ENCODE measurements around the gene SEPTIN1. TPM values are rescaled to one million over a fixed set of nuclear protein-coding genes. Genes with fewer than 3 reads are reported as not detected.

Gene SEPTIN1
- total RNA-seq, 1 donor from 2014 or later: 2.0 TPM

Other genes with a start within 250 kb of the SEPTIN1 start
- 0.97 and 3.2 TPM in 2 replicates for gene CORO1A, start 199.0 kb downstream of the SEPTIN1 start, total RNA-seq
- gene BOLA2B, start 188.9 kb downstream of the SEPTIN1 start, total RNA-seq: 64.5 and 73.2 TPM in 2 replicates
- 20.0 and 34.1 TPM in 2 replicates for gene SLX1A, start 188.7 kb downstream of the SEPTIN1 start, total RNA-seq
- 14.9 and 16.3 TPM in 2 replicates for gene SULT1A3, start 183.3 kb downstream of the SEPTIN1 start, total RNA-seq
- gene NPIPB13, start 134.1 kb downstream of the SEPTIN1 start, total RNA-seq: 10.0 and 22.9 TPM in 2 replicates
- gene CD2BP2, start 27.3 kb downstream of the SEPTIN1 start, total RNA-seq: 65.1 and 67.4 TPM in 2 replicates
- 47.0 and 49.0 TPM in 2 replicates for gene TBC1D10B, start 12.1 kb downstream of the SEPTIN1 start, total RNA-seq
- not detected in 2 replicates for gene MYL11, start 7.8 kb downstream of the SEPTIN1 start, total RNA-seq
- 12.7 and 13.2 TPM in 2 replicates for gene ZNF48, start 12.9 kb upstream of the SEPTIN1 start, total RNA-seq
- 12.6 and 12.7 TPM in 2 replicates for gene ZNF771, start 25.0 kb upstream of the SEPTIN1 start, total RNA-seq
- gene DCTPP1, start 47.5 kb upstream of the SEPTIN1 start, total RNA-seq: 26.8 and 30.3 TPM in 2 replicates
- gene SEPHS2, start 63.3 kb upstream of the SEPTIN1 start, total RNA-seq: 41.2 and 42.5 TPM in 2 replicates
- not detected in 2 replicates for gene ITGAL, start 90.2 kb upstream of the SEPTIN1 start, total RNA-seq
- 36.4 and 37.1 TPM in 2 replicates for gene ZNF768, start 144.0 kb upstream of the SEPTIN1 start, total RNA-seq
- gene ZNF747, start 152.3 kb upstream of the SEPTIN1 start, total RNA-seq: 4.3 and 4.8 TPM in 2 replicates
- gene ZNF764, start 175.8 kb upstream of the SEPTIN1 start, total RNA-seq: 10.1 and 12.1 TPM in 2 replicates
- gene ZNF688, start 189.2 kb upstream of the SEPTIN1 start, total RNA-seq: 10.9 and 11.3 TPM in 2 replicates
- 14.8 and 19.8 TPM in 2 replicates for gene ZNF785, start 203.1 kb upstream of the SEPTIN1 start, total RNA-seq
- gene ZNF689, start 227.8 kb upstream of the SEPTIN1 start, total RNA-seq: 8.8 and 9.1 TPM in 2 replicates

Measured in osteocyte (in vitro differentiated cells).